ENCODE data around the gene RAI1. TPM values are rescaled to one million over a fixed set of nuclear protein-coding genes. Genes with fewer than 3 reads are reported as not detected.

RAI1 gene
- total and polyA plus RNA-seq, 12 donors: 4.2 to 37.3 (median 26.9) TPM

DNA sequence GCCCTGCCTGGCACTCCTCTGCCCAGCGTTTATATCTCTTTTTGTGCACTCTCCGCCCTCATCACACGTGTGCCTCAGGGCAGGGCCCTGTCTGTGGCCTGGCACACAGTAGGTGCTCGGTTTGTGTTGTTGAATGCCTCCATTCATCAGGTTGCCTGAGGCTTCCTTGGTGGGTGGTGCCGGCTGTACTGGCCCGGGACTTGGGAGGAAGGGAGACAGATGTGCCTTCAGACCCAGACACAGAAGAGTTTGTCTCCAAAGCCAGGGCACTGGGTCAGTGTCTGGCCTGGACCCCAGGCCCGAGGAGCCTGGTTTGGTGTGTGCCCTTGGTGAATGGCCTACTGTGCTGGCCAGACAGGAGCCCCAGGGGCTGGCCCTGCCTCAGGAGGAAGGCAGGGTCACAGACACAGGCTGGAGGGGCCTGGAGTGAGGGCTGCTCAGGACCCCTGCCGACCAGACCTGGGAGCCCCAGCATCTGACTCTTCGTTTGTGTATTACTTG is 71.6 kb downstream of the RAI1 start:
- Histone ChIP-seq H3K9me3 (replicated peaks in 1 of 3) (no peaks in the 10 kb centered on the region), H3K27me3 (no peaks in the 10 kb centered on the region), H3K4me1 (replicated peaks in 1 of 2) (peaks cover 21 to 38% of the 10 kb centered on the region in 2 donors), H3K36me3 (replicated peaks in 1 of 2) (no peaks in the 10 kb centered on the region), H3K4me3 (peak overlapping the region in 3 of 4 donors; percentile 23 to 53 (median 32)), H3K27ac (peak overlapping the region in 4 of 5 donors; percentile 46 to 86 (median 70))
- DNase-seq: peak in 1 of 7 donors; percentile 70
- intact Hi-C loops (cut with DNase I): no loop called here
- TF ChIP-seq POLR2A (IDR thresholded peaks at IDR 0.05): no peak
- TF ChIP-seq, protein P1, sequence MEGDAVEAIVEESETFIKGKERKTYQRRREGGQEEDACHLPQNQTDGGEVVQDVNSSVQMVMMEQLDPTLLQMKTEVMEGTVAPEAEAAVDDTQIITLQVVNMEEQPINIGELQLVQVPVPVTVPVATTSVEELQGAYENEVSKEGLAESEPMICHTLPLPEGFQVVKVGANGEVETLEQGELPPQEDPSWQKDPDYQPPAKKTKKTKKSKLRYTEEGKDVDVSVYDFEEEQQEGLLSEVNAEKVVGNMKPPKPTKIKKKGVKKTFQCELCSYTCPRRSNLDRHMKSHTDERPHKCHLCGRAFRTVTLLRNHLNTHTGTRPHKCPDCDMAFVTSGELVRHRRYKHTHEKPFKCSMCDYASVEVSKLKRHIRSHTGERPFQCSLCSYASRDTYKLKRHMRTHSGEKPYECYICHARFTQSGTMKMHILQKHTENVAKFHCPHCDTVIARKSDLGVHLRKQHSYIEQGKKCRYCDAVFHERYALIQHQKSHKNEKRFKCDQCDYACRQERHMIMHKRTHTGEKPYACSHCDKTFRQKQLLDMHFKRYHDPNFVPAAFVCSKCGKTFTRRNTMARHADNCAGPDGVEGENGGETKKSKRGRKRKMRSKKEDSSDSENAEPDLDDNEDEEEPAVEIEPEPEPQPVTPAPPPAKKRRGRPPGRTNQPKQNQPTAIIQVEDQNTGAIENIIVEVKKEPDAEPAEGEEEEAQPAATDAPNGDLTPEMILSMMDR (IDR thresholded peaks at IDR 0.05): no peak
- 28 to 38% (median 34%) methylated on average over 8 to 9 of the region's 9 CpGs for WGBS, 4 donors

DNA sequence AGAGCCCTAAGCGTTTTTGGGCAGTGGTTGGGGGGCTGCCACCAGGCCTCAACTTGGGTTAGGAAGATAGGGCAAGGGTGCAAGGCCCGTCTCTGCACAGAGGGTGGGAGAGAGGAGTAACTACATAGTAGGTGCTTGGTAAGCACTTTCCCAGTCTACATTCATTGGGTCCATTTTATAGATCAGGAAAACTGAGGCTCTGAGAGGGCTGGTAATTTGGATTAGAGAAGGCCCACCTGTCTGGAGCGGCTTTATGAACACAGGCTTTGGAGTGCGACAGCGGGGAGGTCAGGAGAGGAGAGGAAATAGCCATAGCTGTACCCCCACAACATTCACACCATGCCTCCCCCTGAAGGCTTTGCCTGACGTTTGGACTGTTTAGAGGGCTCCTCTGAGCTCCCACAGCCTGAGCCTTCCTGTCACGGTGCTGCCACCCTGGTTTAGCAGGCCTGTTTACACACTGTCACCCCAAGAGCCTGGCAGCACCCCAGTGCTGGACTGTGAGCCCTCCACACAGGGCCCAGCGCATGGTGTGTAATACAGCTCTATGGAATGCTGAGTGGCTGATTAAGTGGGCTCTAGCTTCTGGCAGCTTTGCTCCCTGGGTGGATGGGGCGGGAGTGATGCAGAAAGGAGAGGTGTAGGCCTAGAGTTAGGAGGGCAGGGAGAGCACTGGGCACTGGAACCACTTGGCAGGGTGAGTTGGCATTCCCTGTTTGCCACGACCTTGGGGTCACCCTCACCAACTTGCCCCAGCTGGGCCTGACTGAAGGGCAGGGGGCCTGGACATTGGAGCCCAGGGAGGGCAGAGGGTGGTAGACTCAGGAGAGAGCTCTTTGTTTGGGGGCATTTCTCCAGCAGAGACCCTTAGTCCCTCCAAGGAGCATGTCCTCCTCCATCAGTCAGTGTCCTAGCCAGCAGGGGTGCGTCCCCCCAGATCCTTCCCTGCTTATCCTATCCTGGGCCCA is 73.7 kb downstream of the RAI1 start:
- intact Hi-C loops (cut with DNase I): no loop called here
- Histone ChIP-seq H3K27me3 (no peaks in the 10 kb centered on the region), H3K4me1 (replicated peaks in 1 of 2) (peaks cover 21 to 44% of the 10 kb centered on the region in 2 donors), H3K4me3 (no peak overlapping the region), H3K27ac (peak overlapping the region in 2 of 5 donors; percentile 17 to 69), H3K9me3 (replicated peaks in 1 of 3) (no peaks in the 10 kb centered on the region), H3K36me3 (replicated peaks in 1 of 2) (no peaks in the 10 kb centered on the region)
- no peak for TF ChIP-seq POLR2A (IDR thresholded peaks at IDR 0.05)
- TF ChIP-seq, protein P1 (IDR thresholded peaks at IDR 0.05): no peak
- no peak for DNase-seq
- 71 to 85% (median 81%) methylated on average over 9 to 11 of the region's 11 CpGs for WGBS, 4 donors

DNA sequence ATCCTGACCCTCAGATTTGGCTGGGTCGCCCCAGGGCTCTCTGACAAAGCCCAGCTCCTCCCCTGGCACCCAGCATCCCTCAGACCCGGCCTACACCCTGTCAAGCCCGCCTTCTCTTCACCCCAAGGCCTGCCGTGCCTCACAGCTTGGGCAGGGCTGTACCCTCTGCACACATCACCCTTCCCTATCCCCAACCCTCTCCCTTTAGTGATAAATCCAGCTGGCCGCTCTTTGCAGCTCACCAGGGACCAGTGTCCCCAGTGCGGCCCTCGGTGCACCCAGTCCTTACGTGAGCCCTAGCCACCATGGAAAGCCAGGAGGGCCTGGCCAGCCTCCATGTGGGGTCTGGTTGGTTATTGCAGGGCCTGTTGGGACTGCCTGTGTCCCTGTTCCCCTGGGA is 74.5 kb downstream of the RAI1 start:
- H3K27ac ChIP-seq: peak overlapping the region in 1 of 5 donors; percentile 69
- H3K27me3 ChIP-seq: no peaks in the 10 kb centered on the region
- no peak for DNase-seq
- no peak overlapping the region for H3K4me3 ChIP-seq
- no peaks in the 10 kb centered on the region for H3K36me3 ChIP-seq (replicated peaks in 1 of 2)
- peaks cover 21 to 50% of the 10 kb centered on the region in 2 donors for H3K4me1 ChIP-seq (replicated peaks in 1 of 2)
- 83 to 91% (median 86%) methylated on average over 7 to 8 of the region's 8 CpGs for WGBS, 4 donors
- intact Hi-C loops (cut with DNase I): no loop called here
- H3K9me3 ChIP-seq (replicated peaks in 1 of 3): no peaks in the 10 kb centered on the region
- no peak for TF ChIP-seq POLR2A (IDR thresholded peaks at IDR 0.05)
- TF ChIP-seq, protein P1 (IDR thresholded peaks at IDR 0.05): no peak

DNA sequence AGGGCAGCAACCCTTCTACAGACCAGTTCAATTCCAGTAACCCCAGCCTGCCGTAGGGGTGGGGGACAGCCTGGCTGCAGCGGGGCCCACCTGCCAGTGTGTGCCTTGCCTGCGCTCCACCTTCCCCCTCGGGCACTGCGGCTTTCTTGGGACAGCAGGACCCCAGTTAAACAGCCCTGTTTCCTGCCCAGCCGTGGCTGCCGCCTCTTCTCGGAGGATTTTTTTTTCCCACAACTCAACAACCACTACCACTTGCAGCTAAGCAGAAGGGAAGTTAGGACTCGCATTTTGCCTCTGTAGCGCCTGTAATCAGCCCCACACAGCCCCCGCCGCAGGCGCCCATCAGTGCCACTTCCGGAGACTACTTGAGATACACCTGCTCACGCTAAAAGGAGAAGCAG is 76.1 kb downstream of the RAI1 start:
- DNase-seq: no peak
- TF ChIP-seq POLR2A (IDR thresholded peaks at IDR 0.05): no peak
- TF ChIP-seq, protein P1 (IDR thresholded peaks at IDR 0.05): no peak
- Histone ChIP-seq H3K4me1 (replicated peaks in 1 of 2) (peaks cover 8 to 40% of the 10 kb centered on the region in 2 donors), H3K27ac (peak overlapping the region in 1 of 5 donors; percentile 38), H3K27me3 (no peaks in the 10 kb centered on the region), H3K4me3 (no peak overlapping the region), H3K9me3 (replicated peaks in 1 of 3) (no peaks in the 10 kb centered on the region), H3K36me3 (replicated peaks in 1 of 2) (no peaks in the 10 kb centered on the region)
- intact Hi-C loops (cut with DNase I): no loop called here
- WGBS, 4 donors: 56 to 80% (median 73%) methylated on average over 15 of the region's 15 CpGs

Data from adrenal gland (tissue), 12 donors.